OCI-LY7 (cell line): ENCODE results near the gene MAN1A1. TPM values are rescaled to one million over a fixed set of nuclear protein-coding genes. Genes with fewer than 3 reads are reported as not detected.

Experiments
- BruUV-seq: library from RNA; stranded (reverse); fragments of 400-500 nt; replicated peaks from 2 replicates; lab custom pipeline; 2021; lab: Mats Ljungman, UMichigan
- CTCF ChIA-PET: fragments of 300-600 bp; sonication (Branson Sonifier 250); formaldehyde crosslinking; loops from one replicate; lab custom pipeline; 2022; ENCODE audit warnings: antibody characterized with exemption; ENCODE audit not compliant: unreplicated experiment; lab: Charles Lee
- POLR2A ChIA-PET: fragments of 300-600 bp; sonication (Branson Sonifier 250); formaldehyde crosslinking; loops from one replicate; lab custom pipeline; 2022; ENCODE audit warnings: antibody characterized with exemption; lab: Charles Lee
- DNase-seq: peaks from one replicate; pipeline ENCODE4 v3.0.0-alpha.2; 2015; ENCODE audit warnings: low spot score
- H2AFZ ChIP-seq: fragments of 200-600 bp; sonication (generic), shearing (Covaris generic); 2 replicates; pipeline ENCODE4 v1.6.1; 2014; ENCODE audit warnings: mild to moderate bottlenecking, antibody characterized with exemption, low read length, moderate library complexity
- H3K27ac ChIP-seq: fragments of 200-600 bp; sonication (generic); 2 replicates; pipeline ENCODE4 v1.5.1; 2014; ENCODE audit warnings: mixed run types, low read depth, mild to moderate bottlenecking, moderate library complexity, low read length, inconsistent platforms; ENCODE audit not compliant: poor library complexity, severe bottlenecking
- H3K36me3 ChIP-seq: fragments of 200-600 bp; sonication (generic); 2 replicates; pipeline ENCODE4 v1.6.1; 2014; ENCODE audit warnings: mild to moderate bottlenecking, antibody characterized with exemption, low read length, moderate library complexity, mixed read lengths; ENCODE audit not compliant: insufficient read depth
- H3K4me1 ChIP-seq: fragments of 200-600 bp; sonication (generic); 2 replicates; pipeline ENCODE4 v1.5.1; 2014; ENCODE audit warnings: mild to moderate bottlenecking, low read length; ENCODE audit not compliant: insufficient read depth, poor library complexity, severe bottlenecking
- H3K4me2 ChIP-seq: fragments of 200-600 bp; sonication (generic); 2 replicates; pipeline ENCODE4 v1.6.1; 2014; ENCODE audit warnings: mild to moderate bottlenecking, low read length
- H3K4me3 ChIP-seq: fragments of 200-600 bp; sonication (generic); 2 replicates; pipeline ENCODE4 v1.5.1; 2014; ENCODE audit warnings: mild to moderate bottlenecking, low read depth, low read length; ENCODE audit not compliant: poor library complexity, severe bottlenecking
- H3K79me2 ChIP-seq: fragments of 200-600 bp; sonication (generic); 2 replicates; pipeline ENCODE4 v1.6.1; 2016; ENCODE audit warnings: low read depth, mild to moderate bottlenecking, low read length, moderate library complexity, mixed read lengths; ENCODE audit not compliant: insufficient read depth
- H3K9me2 ChIP-seq: fragments of 200-600 bp; sonication (generic); 2 replicates; pipeline ENCODE4 v1.6.1; 2016; ENCODE audit warnings: mild to moderate bottlenecking, low read length, mixed read lengths; ENCODE audit not compliant: insufficient read depth
- H3K9me3 ChIP-seq: fragments of 200-600 bp; sonication (generic); 2 replicates; pipeline ENCODE4 v1.6.1; 2014; ENCODE audit warnings: mild to moderate bottlenecking, mixed run types, low read length, mixed read lengths
- H4K20me1 ChIP-seq: fragments of 200-600 bp; sonication (generic); 2 replicates; pipeline ENCODE4 v1.6.1; 2014; ENCODE audit warnings: mild to moderate bottlenecking, antibody characterized with exemption, low read length, moderate library complexity, mixed read lengths; ENCODE audit not compliant: insufficient read depth
- CTCF ChIP-seq: fragments of 200-600 bp; sonication (generic); conservative IDR thresholded peaks from 2 replicates; pipeline ENCODE4 v1.5.1; 2014; ENCODE audit warnings: mild to moderate bottlenecking, antibody characterized with exemption, low read length, moderate library complexity, mixed read lengths
- EZH2phosphoT487 ChIP-seq: fragments of 200-600 bp; sonication (generic); IDR thresholded peaks from 2 replicates; pipeline ENCODE4 v1.6.1; 2018; ENCODE audit warnings: low read depth, borderline replicate concordance, mild to moderate bottlenecking, mixed run types, antibody characterized with exemption, low read length, moderate library complexity, mixed read lengths
- intact Hi-C: fragments of 100-400 bp; cut with micrococcal nuclease; formaldehyde crosslinking; loops from one replicate; pipeline ENCODE4 v1.10.0; 2022; ENCODE audit not compliant: unreplicated experiment
- total RNA-seq, 2 experiments: library from RNA; depleted of rRNA in 1 of 2; stranded (reverse); fragments of >200 nt in 1 of 2; shearing (Covaris generic) in 1 of 2; gene quantifications; 2 replicates each; pipeline ENCODE4 v1.2.3, GENCODE V29; 2014 to 2022

MAN1A1 gene
- total RNA-seq, 2 experiments from 2014 or later, result 72.4 to 74.3 TPM

DNA sequence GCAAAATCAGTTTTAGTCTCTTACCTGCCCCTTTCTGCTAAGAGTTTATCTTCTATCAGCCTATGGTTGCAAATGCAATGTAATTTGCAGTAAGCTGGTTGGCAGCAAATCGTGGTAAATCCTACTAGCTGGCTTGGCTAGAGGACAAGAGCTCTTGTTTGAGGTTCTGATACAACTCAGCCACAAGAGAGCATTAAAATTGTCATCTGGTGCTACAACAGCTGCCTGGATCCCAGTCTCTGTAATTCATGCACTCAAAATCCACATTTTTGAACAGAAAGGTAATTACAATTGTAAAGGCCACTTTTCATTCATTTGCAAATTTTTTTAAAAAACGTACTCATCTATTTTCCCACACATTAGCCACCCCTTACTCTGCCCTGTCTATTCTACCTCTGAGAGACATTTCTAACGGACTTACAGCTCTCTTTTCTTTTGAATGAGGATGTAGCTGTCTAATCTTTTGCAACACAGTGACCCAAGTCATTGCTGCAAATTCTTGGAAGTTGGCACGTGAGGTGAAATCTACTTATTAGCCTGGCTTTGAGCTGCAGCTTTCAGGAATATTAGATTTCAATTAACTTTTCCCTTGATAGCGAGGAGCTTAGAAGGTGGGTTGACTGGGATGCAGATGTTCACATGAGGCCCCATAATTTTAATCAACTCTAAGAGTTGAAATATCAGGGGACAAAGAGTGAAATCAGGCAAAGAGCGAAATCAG, 217.1 kb downstream of the MAN1A1 start:
- Histone ChIP-seq H4K20me1 (no peaks in the 10 kb centered on the region), H3K9me2 (no peaks in the 10 kb centered on the region), H3K4me2 (no peak overlapping the region), H2AFZ (no peak overlapping the region), H3K36me3 (no peaks in the 10 kb centered on the region), H3K27ac (no peak overlapping the region), H3K4me1 (no peaks in the 10 kb centered on the region), H3K4me3 (no peak overlapping the region), H3K9me3 (no peaks in the 10 kb centered on the region), H3K79me2 (no peaks in the 10 kb centered on the region)
- ChIA-PET POLR2A (interaction anchor here (0.6 to 1.3 kb wide), 6 partner anchors 8 to 785 kb away, joined by 3 to 4 read pairs (median 3); no protein-coding TSS in a partner anchor), CTCF (interaction anchor here (1.1 kb wide), 1 partner anchor 15 kb away, joined by 3 read pairs; no protein-coding TSS in a partner anchor)
- no peak for TF ChIP-seq CTCF
- no peak for TF ChIP-seq EZH2phosphoT487
- intact Hi-C loops, result no loop called here
- BruUV-seq, result no TSS peak
- no peak for DNase-seq

DNA sequence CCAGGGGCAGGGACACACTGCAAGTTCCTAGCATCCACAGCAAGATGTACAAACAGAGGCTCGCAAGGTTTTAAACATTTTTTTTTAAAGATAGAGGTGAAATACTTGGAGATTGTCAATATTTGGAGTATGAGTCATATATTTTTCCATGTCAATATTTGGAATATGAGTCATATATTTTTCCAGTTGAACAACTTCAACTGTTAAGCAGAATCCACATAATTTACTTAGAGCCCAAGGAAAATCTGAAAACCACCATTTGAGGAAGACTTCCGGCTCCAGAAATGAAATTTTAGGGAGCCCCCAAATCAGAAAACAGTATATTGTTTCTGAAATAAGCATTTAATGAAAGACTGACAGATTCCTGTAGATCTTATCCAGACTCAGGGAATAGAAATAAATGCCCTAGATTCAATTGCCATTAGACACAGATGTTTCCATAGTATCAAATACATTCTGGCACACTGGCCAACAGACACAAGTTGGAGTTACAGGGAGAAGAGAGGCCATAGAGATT, 219.5 kb downstream of the MAN1A1 start:
- H4K20me1 ChIP-seq, result no peaks in the 10 kb centered on the region
- no peak overlapping the region for H3K4me3 ChIP-seq
- no peak overlapping the region for H2AFZ ChIP-seq
- intact Hi-C loops, result no loop called here
- CTCF ChIA-PET, result no interaction called here
- no peaks in the 10 kb centered on the region for H3K9me2 ChIP-seq
- TF ChIP-seq CTCF (no peak), EZH2phosphoT487 (no peak)
- H3K79me2 ChIP-seq, result no peaks in the 10 kb centered on the region
- POLR2A ChIA-PET, result no interaction called here
- no peak for DNase-seq
- no peak overlapping the region for H3K4me2 ChIP-seq
- H3K36me3 ChIP-seq, result no peaks in the 10 kb centered on the region
- H3K27ac ChIP-seq, result no peak overlapping the region
- H3K9me3 ChIP-seq, result no peaks in the 10 kb centered on the region
- BruUV-seq, result no TSS peak
- H3K4me1 ChIP-seq, result no peaks in the 10 kb centered on the region
